A673 (cell line): ENCODE measurements around the gene SLC47A1. TPM values are rescaled to one million over a fixed set of nuclear protein-coding genes. Genes with fewer than 3 reads are reported as not detected.

Experiments
- BruUV-seq: library from RNA; stranded (reverse); fragments of 400-500 nt; replicated peaks from 2 replicates; lab custom pipeline; 2021; lab: Mats Ljungman, UMichigan
- CTCF ChIA-PET: fragments of 300-600 bp; sonication (Branson Sonifier 250); formaldehyde crosslinking; loops from one replicate; lab custom pipeline; 2022; ENCODE audit warnings: antibody characterized with exemption; lab: Charles Lee
- POLR2A ChIA-PET: fragments of 300-600 bp; sonication (Branson Sonifier 250); formaldehyde crosslinking; loops from one replicate; lab custom pipeline; 2022; ENCODE audit warnings: antibody characterized with exemption; ENCODE audit not compliant: low non-redundant PET; lab: Charles Lee
- DNase-seq: peaks from one replicate; pipeline ENCODE4 v3.0.0-alpha.2; 2015; ENCODE audit warnings: low spot score
- H3K27ac ChIP-seq: fragments of 200-600 bp; sonication (generic); 2 replicates; pipeline ENCODE4 v1.5.1; 2016; ENCODE audit warnings: mixed run types, low read depth, mild to moderate bottlenecking, mixed read lengths, antibody characterized with exemption, low read length; ENCODE audit not compliant: poor library complexity, severe bottlenecking
- H3K27me3 ChIP-seq: fragments of 200-600 bp; sonication (generic); replicated peaks from 2 replicates; pipeline ENCODE4 v1.6.1; 2017; ENCODE audit warnings: mixed run types, low read depth, mild to moderate bottlenecking, mixed read lengths, antibody characterized with exemption, low read length; ENCODE audit not compliant: insufficient read depth, poor library complexity
- H3K36me3 ChIP-seq: fragments of 200-600 bp; sonication (generic); 2 replicates; pipeline ENCODE4 v1.6.1; 2016; ENCODE audit warnings: mixed run types, mild to moderate bottlenecking, mixed read lengths, antibody characterized with exemption, low read length; ENCODE audit not compliant: insufficient read depth, poor library complexity, severe bottlenecking
- H3K4me1 ChIP-seq: fragments of 200-600 bp; sonication (generic); 2 replicates; pipeline ENCODE4 v1.6.1; 2017; ENCODE audit warnings: mixed run types, mild to moderate bottlenecking, mixed read lengths, antibody characterized with exemption, low read length; ENCODE audit not compliant: insufficient read depth, poor library complexity, severe bottlenecking
- H3K4me3 ChIP-seq: fragments of 200-600 bp; sonication (generic); 2 replicates; pipeline ENCODE4 v1.5.1; 2016; ENCODE audit warnings: low read depth, mixed run types, mild to moderate bottlenecking, mixed read lengths, low read length; ENCODE audit not compliant: poor library complexity, severe bottlenecking
- H3K9me3 ChIP-seq: fragments of 200-600 bp; sonication (generic); 2 replicates; pipeline ENCODE4 v1.6.1; 2016; ENCODE audit warnings: mixed run types, low read depth, mild to moderate bottlenecking, mixed read lengths, antibody characterized with exemption, low read length; ENCODE audit not compliant: poor library complexity, severe bottlenecking
- CTCF ChIP-seq: fragments of 300-800, 200-600 bp; sonication (generic); conservative IDR thresholded peaks from 2 replicates; pipeline ENCODE4 v1.5.1; 2017; ENCODE audit warnings: low read depth, mild to moderate bottlenecking, antibody characterized with exemption, low read length, moderate library complexity, mixed read lengths
- EZH2 ChIP-seq: fragments of 200-600 bp; sonication (generic); IDR thresholded peaks from 2 replicates; pipeline ENCODE4 v1.6.1; 2017; ENCODE audit warnings: borderline replicate concordance, low read depth, mild to moderate bottlenecking, mixed read lengths, antibody characterized with exemption, low read length; ENCODE audit not compliant: poor library complexity, severe bottlenecking
- intact Hi-C: fragments of 100-400 bp; cut with micrococcal nuclease; formaldehyde crosslinking; loops from one replicate; pipeline ENCODE4 v1.10.0; 2022; ENCODE audit not compliant: unreplicated experiment
- total RNA-seq: library from RNA; stranded (reverse); gene quantifications from 2 replicates; pipeline ENCODE4 v1.2.3, GENCODE V29; 2021

SLC47A1 gene
- total RNA-seq, 1 experiment from 2014 or later: 2.1 TPM

- CTCF ChIA-PET: no interaction called here
Measured at GRCh38 chr17:19487024-19487600, 46.5 kb upstream of the SLC47A1 start.

GRCh38 chr17:19492141-19492540, 41.5 kb upstream of the SLC47A1 start:
- no peak overlapping the region for H3K27ac ChIP-seq
- no peaks in the 10 kb centered on the region for H3K4me1 ChIP-seq
- no peaks in the 10 kb centered on the region for H3K9me3 ChIP-seq
- no peaks in the 10 kb centered on the region for H3K27me3 ChIP-seq
- no peak for DNase-seq
- no peak overlapping the region for H3K4me3 ChIP-seq
- BruUV-seq: no TSS peak
- intact Hi-C loops: no loop called here
- no peak for TF ChIP-seq CTCF
- no peak for TF ChIP-seq EZH2
- CTCF ChIA-PET: no interaction called here
- no peaks in the 10 kb centered on the region for H3K36me3 ChIP-seq
- POLR2A ChIA-PET: interaction anchor here (0.6 kb wide), 1 partner anchor 142 kb away, joined by 4 read pairs; no protein-coding TSS in a partner anchor

More at GRCh38 chr17:19487024-19487600, 46.5 kb upstream of the SLC47A1 start:
- BruUV-seq: no TSS peak
- no peaks in the 10 kb centered on the region for H3K4me1 ChIP-seq
- no peaks in the 10 kb centered on the region for H3K27me3 ChIP-seq
- DNase-seq: no peak
- H3K27ac ChIP-seq: no peak overlapping the region
- H3K4me3 ChIP-seq: no peak overlapping the region
- intact Hi-C loops: no loop called here
- H3K36me3 ChIP-seq: no peaks in the 10 kb centered on the region
- POLR2A ChIA-PET: no interaction called here
- TF ChIP-seq EZH2 (no peak), CTCF (no peak)
- H3K9me3 ChIP-seq: no peaks in the 10 kb centered on the region

GRCh38 chr17:19494961-19495806, 38.5 kb upstream of the SLC47A1 start:
- POLR2A ChIA-PET: no interaction called here
- no peaks in the 10 kb centered on the region for H3K9me3 ChIP-seq
- no TSS peak for BruUV-seq
- no peak for DNase-seq
- TF ChIP-seq EZH2 (no peak), CTCF (no peak)
- intact Hi-C loops: no loop called here
- H3K36me3 ChIP-seq: no peaks in the 10 kb centered on the region
- no peaks in the 10 kb centered on the region for H3K4me1 ChIP-seq
- H3K27me3 ChIP-seq: no peaks in the 10 kb centered on the region
- CTCF ChIA-PET: no interaction called here
- H3K27ac ChIP-seq: no peak overlapping the region
- H3K4me3 ChIP-seq: no peak overlapping the region
